IPS-18a (cell line): Measurements from ENCODE around the gene CFAP100.

ENCODE experiments used
- H3K27ac ChIP-seq: one replicate; pipeline ENCODE4 v1.5.1; 2013; ENCODE audit warnings: low read length
- H3K27me3 ChIP-seq: one replicate; pipeline ENCODE4 v1.6.1; 2013; ENCODE audit warnings: mild to moderate bottlenecking, low read length; ENCODE audit not compliant: control insufficient read depth, insufficient read depth
- H3K36me3 ChIP-seq: one replicate; pipeline ENCODE4 v1.6.1; 2013; ENCODE audit warnings: low read depth, low read length; ENCODE audit not compliant: control insufficient read depth
- H3K4me1 ChIP-seq: one replicate; pipeline ENCODE4 v1.6.1; 2013; ENCODE audit warnings: low read depth, low read length; ENCODE audit not compliant: control insufficient read depth
- H3K4me3 ChIP-seq: one replicate; pipeline ENCODE4 v1.5.1; 2013; ENCODE audit warnings: low read length
- H3K9ac ChIP-seq: one replicate; pipeline ENCODE4 v1.6.1; 2013; ENCODE audit warnings: mild to moderate bottlenecking, low read length, moderate library complexity
- H3K9me3 ChIP-seq: one replicate; pipeline ENCODE4 v1.6.1; 2013; ENCODE audit warnings: low read depth, low read length; ENCODE audit not compliant: control insufficient read depth

Gene CFAP100

GRCh38 chr3:126398423-126399350 is 4.0 kb downstream of the CFAP100 start:
- H3K9ac ChIP-seq: no peak overlapping the region

GRCh38 chr3:126399351-126399735 is 4.6 kb downstream of the CFAP100 start:
- no peak overlapping the region for H3K4me3 ChIP-seq
- H3K9me3 ChIP-seq: no peaks in the 10 kb centered on the region
- H3K4me1 ChIP-seq: peaks cover 7% of the 10 kb centered on the region
- no peaks in the 10 kb centered on the region for H3K36me3 ChIP-seq
- H3K27ac ChIP-seq: no peak overlapping the region
- H3K27me3 ChIP-seq: peaks cover 20% of the 10 kb centered on the region
- no peak overlapping the region for H3K9ac ChIP-seq

More at GRCh38 chr3:126398423-126399350, 4.0 kb downstream of the CFAP100 start:
- peaks cover 8% of the 10 kb centered on the region for H3K4me1 ChIP-seq
- H3K27ac ChIP-seq: no peak overlapping the region
- H3K4me3 ChIP-seq: no peak overlapping the region
- H3K27me3 ChIP-seq: peaks cover 26% of the 10 kb centered on the region
- no peaks in the 10 kb centered on the region for H3K9me3 ChIP-seq
- no peaks in the 10 kb centered on the region for H3K36me3 ChIP-seq

DNA sequence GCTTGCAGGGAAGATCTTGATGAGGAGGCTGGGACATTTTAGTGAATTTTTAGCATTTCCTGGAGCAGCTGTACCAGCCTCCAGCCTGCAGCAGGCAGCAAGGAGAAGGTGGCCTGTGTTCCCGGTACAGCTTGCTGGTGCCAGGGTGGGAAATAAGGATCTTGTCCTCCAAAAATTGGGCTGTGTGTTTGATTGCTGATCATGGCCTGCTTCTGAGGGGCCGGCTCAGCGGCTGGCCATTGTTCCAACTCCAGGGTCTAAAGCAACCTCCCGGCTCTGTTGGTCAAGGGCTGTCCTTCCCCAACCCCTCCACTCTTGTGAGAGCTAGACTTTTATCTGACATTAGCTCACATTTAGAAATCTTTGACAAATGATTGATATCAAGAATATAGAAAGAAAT is 5.0 kb downstream of the CFAP100 start:
- H3K36me3 ChIP-seq: no peaks in the 10 kb centered on the region

GRCh38 chr3:126401611-126402160 is 7.0 kb downstream of the CFAP100 start:
- no peaks in the 10 kb centered on the region for H3K36me3 ChIP-seq
- no peaks in the 10 kb centered on the region for H3K9me3 ChIP-seq
- H3K9ac ChIP-seq: no peak overlapping the region
- H3K4me1 ChIP-seq: no peaks in the 10 kb centered on the region
- H3K27me3 ChIP-seq: no peaks in the 10 kb centered on the region
- no peak overlapping the region for H3K27ac ChIP-seq
- no peak overlapping the region for H3K4me3 ChIP-seq

More for the DNA sequence above, 5.0 kb downstream of the CFAP100 start:
- H3K9ac ChIP-seq: no peak overlapping the region
- peaks cover 4% of the 10 kb centered on the region for H3K4me1 ChIP-seq
- no peaks in the 10 kb centered on the region for H3K9me3 ChIP-seq
- H3K4me3 ChIP-seq: no peak overlapping the region
- peaks cover 16% of the 10 kb centered on the region for H3K27me3 ChIP-seq
- no peak overlapping the region for H3K27ac ChIP-seq

DNA sequence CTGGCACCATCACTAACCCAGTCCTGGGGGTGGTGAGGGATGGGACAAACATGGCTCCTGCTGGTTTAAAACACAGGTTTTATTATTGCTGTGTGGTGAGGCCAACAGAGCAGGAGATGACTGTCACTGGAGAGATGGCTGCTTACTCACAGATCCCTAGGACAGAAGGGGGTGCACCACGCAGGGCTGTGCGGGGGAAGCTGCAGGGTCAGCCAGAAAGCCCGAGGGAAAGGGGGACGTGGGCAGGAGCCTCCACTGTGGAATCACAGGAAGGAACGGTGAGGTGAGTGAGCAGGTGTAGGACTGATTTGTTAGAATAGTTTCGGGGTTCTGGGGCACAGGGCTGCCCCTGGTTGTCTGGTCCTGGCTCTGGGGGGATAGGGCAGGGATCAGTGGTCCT is 7.5 kb downstream of the CFAP100 start:
- H3K9ac ChIP-seq: no peak overlapping the region
- H3K4me3 ChIP-seq: no peak overlapping the region
- no peaks in the 10 kb centered on the region for H3K27me3 ChIP-seq
- no peak overlapping the region for H3K27ac ChIP-seq
- no peaks in the 10 kb centered on the region for H3K4me1 ChIP-seq
- H3K36me3 ChIP-seq: no peaks in the 10 kb centered on the region
- no peaks in the 10 kb centered on the region for H3K9me3 ChIP-seq

DNA sequence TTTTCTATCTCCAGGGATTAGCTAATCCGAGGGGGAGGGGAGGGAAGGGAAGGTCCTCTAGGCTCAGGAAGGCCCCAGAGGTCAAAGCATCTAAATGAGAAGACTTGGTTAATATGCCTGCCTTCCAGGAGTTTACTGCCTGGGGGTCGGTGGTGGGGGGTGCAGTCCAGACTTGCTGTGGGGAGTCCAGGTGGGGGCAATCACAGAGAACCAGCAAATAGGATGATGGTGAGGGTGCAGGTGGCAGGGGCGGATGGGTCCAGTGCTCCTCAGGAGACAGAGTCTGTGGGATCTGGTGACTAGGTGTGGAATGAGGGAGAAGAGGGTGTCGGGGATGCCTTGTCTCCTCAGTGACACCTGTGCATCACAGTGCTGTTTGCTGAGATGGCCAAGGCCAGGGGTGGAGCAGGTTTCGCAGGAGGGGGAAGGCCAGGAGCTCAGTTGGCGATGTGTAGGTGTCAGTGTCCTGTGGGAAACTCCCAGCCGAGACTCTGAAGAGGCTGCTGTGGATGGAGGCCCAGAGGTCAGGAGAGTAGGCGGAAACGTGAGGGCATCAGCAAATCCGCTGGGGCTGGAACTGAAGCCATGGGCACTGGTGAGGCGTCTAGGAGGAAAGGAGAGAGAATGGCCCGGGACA is 8.1 kb downstream of the CFAP100 start:
- H3K4me3 ChIP-seq: no peak overlapping the region
- H3K9me3 ChIP-seq: no peaks in the 10 kb centered on the region
- no peaks in the 10 kb centered on the region for H3K36me3 ChIP-seq
- no peak overlapping the region for H3K27ac ChIP-seq
- H3K4me1 ChIP-seq: no peaks in the 10 kb centered on the region
- no peaks in the 10 kb centered on the region for H3K27me3 ChIP-seq
- no peak overlapping the region for H3K9ac ChIP-seq

DNA sequence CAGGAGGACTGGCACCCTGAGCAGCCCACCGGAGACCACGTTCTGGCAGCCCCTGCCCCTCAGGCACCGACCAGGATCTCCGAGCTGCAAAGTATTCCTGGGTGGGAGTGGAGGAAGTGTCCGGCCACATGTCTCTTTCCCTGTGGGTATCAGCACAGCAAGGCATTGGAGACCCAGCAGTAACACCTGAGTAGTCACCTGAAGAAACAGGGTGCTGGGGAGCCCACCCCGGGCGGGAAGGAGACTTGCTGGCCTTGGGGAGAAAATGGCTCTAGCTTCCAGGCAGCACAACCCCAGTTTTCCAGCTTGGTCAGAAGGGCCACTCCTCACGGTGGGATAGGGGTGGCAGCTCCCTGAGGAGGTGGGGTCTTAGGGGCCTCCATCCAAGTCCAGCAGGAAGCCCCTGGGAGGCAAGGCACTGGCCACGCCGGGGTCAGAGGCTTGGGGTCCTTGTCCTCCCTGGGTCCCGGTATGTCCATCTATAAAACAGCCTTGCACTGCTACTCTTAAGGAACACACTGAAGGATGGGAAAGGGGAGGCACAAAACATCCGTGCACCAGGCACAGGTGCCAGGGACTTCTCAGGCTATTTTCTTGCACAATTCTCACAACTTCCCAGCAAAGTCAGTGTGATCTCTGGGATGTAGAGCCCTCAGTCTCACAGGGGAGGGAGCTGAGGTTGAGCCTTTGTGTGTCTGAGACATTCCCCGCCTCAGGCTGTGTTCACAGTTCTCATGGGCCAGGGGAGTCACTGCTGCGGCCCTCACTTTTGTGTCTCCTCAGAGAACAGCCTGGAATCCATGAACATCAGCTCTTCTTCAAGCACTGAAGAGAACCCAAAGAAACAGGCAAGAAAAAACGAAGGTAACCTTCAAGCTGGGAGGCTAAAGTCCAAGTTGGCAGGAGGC is 11.9 kb downstream of the CFAP100 start:
- H3K9ac ChIP-seq: no peak overlapping the region
- no peaks in the 10 kb centered on the region for H3K27me3 ChIP-seq
- no peaks in the 10 kb centered on the region for H3K9me3 ChIP-seq
- H3K36me3 ChIP-seq: no peaks in the 10 kb centered on the region
- H3K27ac ChIP-seq: no peak overlapping the region
- no peaks in the 10 kb centered on the region for H3K4me1 ChIP-seq
- no peak overlapping the region for H3K4me3 ChIP-seq

GRCh38 chr3:126407412-126408044 is 12.8 kb downstream of the CFAP100 start:
- H3K4me1 ChIP-seq: no peaks in the 10 kb centered on the region
- no peak overlapping the region for H3K4me3 ChIP-seq
- no peaks in the 10 kb centered on the region for H3K27me3 ChIP-seq
- H3K9me3 ChIP-seq: no peaks in the 10 kb centered on the region
- no peak overlapping the region for H3K9ac ChIP-seq
- H3K36me3 ChIP-seq: no peaks in the 10 kb centered on the region
- H3K27ac ChIP-seq: no peak overlapping the region

- no peak overlapping the region for H3K9ac ChIP-seq
- no peaks in the 10 kb centered on the region for H3K4me1 ChIP-seq
- no peaks in the 10 kb centered on the region for H3K9me3 ChIP-seq
- H3K36me3 ChIP-seq: no peaks in the 10 kb centered on the region
- H3K27ac ChIP-seq: no peak overlapping the region
- H3K4me3 ChIP-seq: no peak overlapping the region
- no peaks in the 10 kb centered on the region for H3K27me3 ChIP-seq
Observed at GRCh38 chr3:126408099-126408498, 13.4 kb downstream of the CFAP100 start.

DNA sequence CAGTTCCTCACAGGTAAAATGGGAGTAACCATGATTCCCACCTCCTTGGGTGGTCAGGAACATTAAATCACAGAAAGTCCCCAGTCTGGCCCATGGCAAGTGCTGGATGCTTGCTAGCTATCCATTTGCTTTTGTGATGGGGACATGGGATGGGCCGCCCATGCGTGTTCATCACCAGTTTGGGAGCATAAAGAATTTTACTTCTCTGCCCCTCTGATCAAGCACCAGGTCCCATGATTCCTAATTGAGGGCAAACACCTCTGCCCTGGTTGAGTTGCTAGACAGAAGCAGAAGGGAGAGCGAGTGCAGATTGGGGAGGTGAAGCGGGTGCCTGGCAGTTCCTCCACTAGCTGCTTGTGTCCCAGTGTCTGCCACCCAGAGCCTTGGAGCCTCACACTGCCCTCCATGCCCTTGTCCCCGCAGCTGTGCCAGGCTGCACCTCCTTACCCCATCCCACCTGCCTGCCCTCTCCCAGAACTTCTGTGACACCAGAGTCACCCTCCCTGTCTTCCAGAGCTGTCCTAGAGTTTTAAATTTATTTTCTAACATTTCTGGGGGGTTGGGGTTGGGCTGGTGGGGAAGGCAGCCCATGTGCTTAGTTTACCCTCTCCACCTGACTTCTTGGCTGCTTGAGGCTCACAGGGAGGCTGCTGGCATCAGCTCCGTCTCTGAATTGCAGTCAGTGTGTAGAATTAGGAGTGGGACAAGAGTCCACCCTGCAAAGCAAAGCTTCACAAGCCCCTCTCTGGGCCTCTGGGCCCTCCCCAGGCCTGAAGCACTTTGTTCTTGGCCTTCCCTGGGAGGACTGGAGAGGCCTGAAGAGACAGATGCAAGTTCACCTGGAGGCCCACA is 18.4 kb downstream of the CFAP100 start:
- Histone ChIP-seq H3K9me3 (no peaks in the 10 kb centered on the region), H3K27ac (no peak overlapping the region), H3K27me3 (no peaks in the 10 kb centered on the region), H3K4me3 (no peak overlapping the region), H3K4me1 (no peaks in the 10 kb centered on the region), H3K36me3 (no peaks in the 10 kb centered on the region), H3K9ac (no peak overlapping the region)
